ENCODE results near the gene LYZ.

- TF ChIP-seq EZH2 (IDR thresholded peaks at IDR 0.05) (no peak), POLR2AphosphoS5 (IDR thresholded peaks at IDR 0.05; ENCODE audit: borderline replicate concordance, low read depth, low read length) (no peak)
These were observed 16.1 kb upstream of the LYZ start for GRCh38 chr12:69331909-69332684.
